Measurements from ENCODE around the gene DEDD2. TPM values are rescaled to one million over a fixed set of nuclear protein-coding genes. Genes with fewer than 3 reads are reported as not detected.

DEDD2 gene
- polyA plus RNA-seq, 1 donor from 2014 or later = 69.9 TPM

GRCh38 chr19:42206871-42207755, 10.4 kb downstream of the DEDD2 start:
- Histone ChIP-seq H3K27ac (ENCODE audit: low read length) (no peak overlapping the region), H3K9me3 (ENCODE audit: low read length) (no peaks in the 10 kb centered on the region), H3K27me3 (ENCODE audit: insufficient read depth, low read depth, low read length) (no peaks in the 10 kb centered on the region), H2AFZ (ENCODE audit: low read depth, low read length) (no peak overlapping the region), H4K20me1 (ENCODE audit: insufficient read depth) (peaks cover under 1% of the 10 kb centered on the region), H3K4me2 (ENCODE audit: low read length) (no peak overlapping the region), H3F3A (ENCODE audit: insufficient read depth, low read length, poor library complexity, severe bottlenecking) (no peaks in the 10 kb centered on the region), H3K9ac (ENCODE audit: low read length) (no peak overlapping the region), H3K79me2 (replicated peaks; ENCODE audit: insufficient read depth, low read length) (no peaks in the 10 kb centered on the region), H3K4me3 (ENCODE audit: low read length) (no peak overlapping the region), H3K36me3 (ENCODE audit: insufficient read depth, low read length) (no peaks in the 10 kb centered on the region), H3K9me2 (ENCODE audit: insufficient read depth, low read length) (no peaks in the 10 kb centered on the region)
- TF ChIP-seq TAF1 (IDR thresholded peaks at IDR 0.05; ENCODE audit: low read depth) = no peak
- TF ChIP-seq EZH2 (IDR thresholded peaks at IDR 0.05; ENCODE audit: borderline replicate concordance, insufficient read depth, low read length, poor library complexity, severe bottlenecking) = no peak
- no peak for TF ChIP-seq RAD21 (conservative IDR thresholded peaks at IDR 0.05)
- no peak for TF ChIP-seq REST (IDR thresholded peaks at IDR 0.05; ENCODE audit: borderline replicate concordance)
- TF ChIP-seq SMC3 (conservative IDR thresholded peaks at IDR 0.05; ENCODE audit: poor library complexity) = no peak
- TF ChIP-seq EP300 (conservative IDR thresholded peaks at IDR 0.05; ENCODE audit: poor library complexity, severe bottlenecking) = no peak
- TF ChIP-seq, protein P1, sequence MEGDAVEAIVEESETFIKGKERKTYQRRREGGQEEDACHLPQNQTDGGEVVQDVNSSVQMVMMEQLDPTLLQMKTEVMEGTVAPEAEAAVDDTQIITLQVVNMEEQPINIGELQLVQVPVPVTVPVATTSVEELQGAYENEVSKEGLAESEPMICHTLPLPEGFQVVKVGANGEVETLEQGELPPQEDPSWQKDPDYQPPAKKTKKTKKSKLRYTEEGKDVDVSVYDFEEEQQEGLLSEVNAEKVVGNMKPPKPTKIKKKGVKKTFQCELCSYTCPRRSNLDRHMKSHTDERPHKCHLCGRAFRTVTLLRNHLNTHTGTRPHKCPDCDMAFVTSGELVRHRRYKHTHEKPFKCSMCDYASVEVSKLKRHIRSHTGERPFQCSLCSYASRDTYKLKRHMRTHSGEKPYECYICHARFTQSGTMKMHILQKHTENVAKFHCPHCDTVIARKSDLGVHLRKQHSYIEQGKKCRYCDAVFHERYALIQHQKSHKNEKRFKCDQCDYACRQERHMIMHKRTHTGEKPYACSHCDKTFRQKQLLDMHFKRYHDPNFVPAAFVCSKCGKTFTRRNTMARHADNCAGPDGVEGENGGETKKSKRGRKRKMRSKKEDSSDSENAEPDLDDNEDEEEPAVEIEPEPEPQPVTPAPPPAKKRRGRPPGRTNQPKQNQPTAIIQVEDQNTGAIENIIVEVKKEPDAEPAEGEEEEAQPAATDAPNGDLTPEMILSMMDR (IDR thresholded peaks at IDR 0.05; ENCODE audit: poor library complexity, severe bottlenecking) = no peak
- TF ChIP-seq MXI1 (conservative IDR thresholded peaks at IDR 0.05; ENCODE audit: poor library complexity, severe bottlenecking) = no peak
- TF ChIP-seq POLR2AphosphoS5 (IDR thresholded peaks at IDR 0.05) = no peak

GRCh38 chr19:42204664-42205063, 12.8 kb downstream of the DEDD2 start:
- Histone ChIP-seq H3K27ac (ENCODE audit: low read length) (no peak overlapping the region), H3K4me2 (ENCODE audit: low read length) (no peak overlapping the region), H3K79me2 (replicated peaks; ENCODE audit: insufficient read depth, low read length) (no peaks in the 10 kb centered on the region), H3F3A (ENCODE audit: insufficient read depth, low read length, poor library complexity, severe bottlenecking) (no peaks in the 10 kb centered on the region), H3K36me3 (ENCODE audit: insufficient read depth, low read length) (peaks cover 7% of the 10 kb centered on the region), H3K4me3 (ENCODE audit: low read length) (no peak overlapping the region), H3K9me2 (ENCODE audit: insufficient read depth, low read length) (no peaks in the 10 kb centered on the region), H2AFZ (ENCODE audit: low read depth, low read length) (no peak overlapping the region), H3K9ac (ENCODE audit: low read length) (no peak overlapping the region), H3K9me3 (ENCODE audit: low read length) (no peaks in the 10 kb centered on the region), H4K20me1 (ENCODE audit: insufficient read depth) (peaks cover 3% of the 10 kb centered on the region), H3K27me3 (ENCODE audit: insufficient read depth, low read depth, low read length) (no peaks in the 10 kb centered on the region)
- TF ChIP-seq, protein P1 (IDR thresholded peaks at IDR 0.05; ENCODE audit: poor library complexity, severe bottlenecking) = no peak
- no peak for TF ChIP-seq MXI1 (conservative IDR thresholded peaks at IDR 0.05; ENCODE audit: poor library complexity, severe bottlenecking)
- TF ChIP-seq TAF1 (IDR thresholded peaks at IDR 0.05; ENCODE audit: low read depth) = no peak
- TF ChIP-seq EZH2 (IDR thresholded peaks at IDR 0.05; ENCODE audit: borderline replicate concordance, insufficient read depth, low read length, poor library complexity, severe bottlenecking) = no peak
- TF ChIP-seq REST (IDR thresholded peaks at IDR 0.05; ENCODE audit: borderline replicate concordance) = no peak
- no peak for TF ChIP-seq RAD21 (conservative IDR thresholded peaks at IDR 0.05)
- TF ChIP-seq POLR2AphosphoS5 (IDR thresholded peaks at IDR 0.05) = no peak
- no peak for TF ChIP-seq EP300 (conservative IDR thresholded peaks at IDR 0.05; ENCODE audit: poor library complexity, severe bottlenecking)
- TF ChIP-seq SMC3 (conservative IDR thresholded peaks at IDR 0.05; ENCODE audit: poor library complexity) = no peak
